HL-60 (cell line): Measurements from ENCODE around the gene FAM83C.

Experiments
- CTCF ChIP-seq: IDR thresholded peaks from one replicate; pipeline ENCODE4 v1.5.1; 2011; ENCODE audit warnings: low read length, control low read depth, inconsistent platforms; ENCODE audit not compliant: insufficient read depth
- POLR2AphosphoS5 ChIP-seq: IDR thresholded peaks from 2 replicates; pipeline ENCODE4 v1.6.1; 2012; ENCODE audit warnings: low read depth
- REST ChIP-seq: IDR thresholded peaks from 2 replicates; pipeline ENCODE4 v1.6.1; 2012; ENCODE audit warnings: low read depth; ENCODE audit not compliant: insufficient replicate concordance

GRCh38 chr20:35339007-35339406, 46.8 kb upstream of the FAM83C start:
- TF ChIP-seq POLR2AphosphoS5 (no peak), CTCF (no peak), REST (no peak)
